Stomach (tissue), 9 donors: ENCODE data around the gene TNFRSF1B. TPM values are rescaled to one million over a fixed set of nuclear protein-coding genes. Genes with fewer than 3 reads are reported as not detected.
A peak's percentile ranks its signal among the peaks of the same experiment; 100 is the strongest.

Experiments used
- DNase-seq, 2 donors: peaks; one replicate each; pipeline versions ENCODE4 v3.0.0 to v3.0.0-alpha.2; 2013 to 2019
- H3K27ac ChIP-seq, 5 donors: fragments of 200-600 bp in 4 of 5; sonication (generic) in 4 of 5; one replicate each; pipeline ENCODE4 v1.5.1; 2013 to 2019; ENCODE audit warnings: mild to moderate bottlenecking in 1 of 5, moderate library complexity in 1 of 5
- H3K27me3 ChIP-seq, 3 donors: fragments of 200-600 bp; sonication (generic); one replicate each; pipeline ENCODE4 v1.5.1; 2017 to 2019; ENCODE audit warnings: mixed run types in 1 of 3
- H3K36me3 ChIP-seq, 4 donors: fragments of 200-600 bp; sonication (generic); 1 replicate in 3 of 4; 2 replicates in 1 of 4; pipeline ENCODE4 v1.5.1; 2016 to 2019
- H3K4me1 ChIP-seq, 4 donors: fragments of 200-600 bp; sonication (generic); one replicate each; pipeline ENCODE4 v1.5.1; 2016 to 2019
- H3K4me3 ChIP-seq, 4 donors: fragments of 200-600 bp; sonication (generic) in 3 of 4; one replicate each; pipeline ENCODE4 v1.5.1; 2016 to 2019; ENCODE audit warnings: mild to moderate bottlenecking in 1 of 4
- H3K9me3 ChIP-seq, 4 donors: fragments of 200-600 bp; sonication (generic); one replicate each; pipeline ENCODE4 v1.5.1; 2016 to 2019
- EP300 ChIP-seq: sonication (generic); formaldehyde crosslinking; IDR thresholded peaks from one replicate; pipeline ENCODE4 v1.6.1; 2017; ENCODE audit warnings: antibody characterized with exemption
- POLR2A ChIP-seq, 4 donors: fragments of 450-650 bp; IDR thresholded peaks; one replicate each; pipeline ENCODE4 v1.6.1; 2016; ENCODE audit warnings: antibody characterized with exemption in 4 of 4, control low read depth in 2 of 4, mild to moderate bottlenecking in 1 of 4, moderate library complexity in 1 of 4
- POLR2AphosphoS5 ChIP-seq, 3 donors: sonication (generic); formaldehyde crosslinking; IDR thresholded peaks; one replicate each; pipeline ENCODE4 v1.6.1; 2016; ENCODE audit warnings: antibody characterized with exemption in 3 of 3
- WGBS, 5 donors: extraction: QIAGEN DNeasy Blood & Tissue Kit in 3 of 5; methylation state at CpG; one replicate each; pipeline versions ENCODE4 v1.1.5 to v1.1.7; 2013 to 2018; 5-methylcytosine and 5-hydroxymethylcytosine counted together
- intact Hi-C: fragments of 100-400 bp; cut with DNase I; formaldehyde crosslinking; loops from one replicate; pipeline ENCODE4 v1.15.1; 2023; ENCODE audit warnings: low total_unique reads
- polyA plus RNA-seq, 3 donors: library from polyadenylated mRNA; stranded (reverse); fragments of 200-250 nt; gene quantifications; one replicate each; pipeline ENCODE4 v1.2.3, GENCODE V29; 2013
- total RNA-seq, 5 donors: library from RNA; depleted of rRNA; stranded (reverse); fragments of >200 nt; gene quantifications; one replicate each; pipeline versions ENCODE4 v1.1.0 to v1.2.3, GENCODE V29; 2014 to 2016
- TF ChIP-seq, protein P1 (sequence below), 7 experiments: fragments of 450-650 bp in 4 of 7; fragments of 200-600 bp in 3 of 7; sonication (generic) in 3 of 7; IDR thresholded peaks; one replicate each; pipeline ENCODE4 v1.5.1; 2016 to 2019; ENCODE audit warnings: antibody characterized with exemption in 7 of 7, control low read depth in 2 of 7, mild to moderate bottlenecking in 1 of 7
- donor health status: healthy with polysubstance abuse.
- donor health status: Bipolar disorder and iron deficiency.
- donor health status: healthy.

The TNFRSF1B gene
- total and polyA plus RNA-seq, 8 donors, result 5.4 to 24.3 (median 11.5) TPM

DNA sequence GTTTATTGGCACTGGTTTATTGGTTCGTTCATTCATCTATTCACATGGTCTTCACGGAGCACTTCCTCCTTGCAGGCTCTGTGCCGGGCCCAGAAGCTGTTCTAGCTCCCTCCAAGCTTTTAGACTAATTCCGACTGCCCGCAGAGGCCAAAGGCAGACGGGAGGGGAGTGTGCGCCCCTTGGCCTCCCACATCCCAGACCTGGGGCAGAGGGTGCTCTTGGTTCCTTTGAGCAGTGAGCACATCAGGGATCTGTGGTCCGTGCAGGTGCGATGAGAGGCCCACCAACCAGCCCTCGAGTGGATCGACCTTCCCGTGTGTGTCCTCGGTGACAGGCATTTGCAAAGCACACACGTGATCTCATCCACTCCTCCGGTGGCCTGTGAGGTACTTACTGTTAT lies 38.7 kb upstream of the TNFRSF1B start:
- Histone ChIP-seq H3K27ac (no peak overlapping the region), H3K27me3 (peaks cover 0 to 2% (median 0%) of the 10 kb centered on the region in 3 donors), H3K4me1 (peaks cover 7 to 29% (median 16%) of the 10 kb centered on the region in 4 donors), H3K4me3 (no peak overlapping the region), H3K36me3 (no peaks in the 10 kb centered on the region), H3K9me3 (no peaks in the 10 kb centered on the region)
- 82 to 95% (median 87%) methylated on average over 10 to 15 of the region's 15 CpGs for WGBS, 5 donors
- no peak for DNase-seq
- TF ChIP-seq, protein P1, sequence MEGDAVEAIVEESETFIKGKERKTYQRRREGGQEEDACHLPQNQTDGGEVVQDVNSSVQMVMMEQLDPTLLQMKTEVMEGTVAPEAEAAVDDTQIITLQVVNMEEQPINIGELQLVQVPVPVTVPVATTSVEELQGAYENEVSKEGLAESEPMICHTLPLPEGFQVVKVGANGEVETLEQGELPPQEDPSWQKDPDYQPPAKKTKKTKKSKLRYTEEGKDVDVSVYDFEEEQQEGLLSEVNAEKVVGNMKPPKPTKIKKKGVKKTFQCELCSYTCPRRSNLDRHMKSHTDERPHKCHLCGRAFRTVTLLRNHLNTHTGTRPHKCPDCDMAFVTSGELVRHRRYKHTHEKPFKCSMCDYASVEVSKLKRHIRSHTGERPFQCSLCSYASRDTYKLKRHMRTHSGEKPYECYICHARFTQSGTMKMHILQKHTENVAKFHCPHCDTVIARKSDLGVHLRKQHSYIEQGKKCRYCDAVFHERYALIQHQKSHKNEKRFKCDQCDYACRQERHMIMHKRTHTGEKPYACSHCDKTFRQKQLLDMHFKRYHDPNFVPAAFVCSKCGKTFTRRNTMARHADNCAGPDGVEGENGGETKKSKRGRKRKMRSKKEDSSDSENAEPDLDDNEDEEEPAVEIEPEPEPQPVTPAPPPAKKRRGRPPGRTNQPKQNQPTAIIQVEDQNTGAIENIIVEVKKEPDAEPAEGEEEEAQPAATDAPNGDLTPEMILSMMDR (IDR thresholded peaks at IDR 0.05), result no peak
- TF ChIP-seq POLR2A (IDR thresholded peaks at IDR 0.05) (no peak), POLR2AphosphoS5 (IDR thresholded peaks at IDR 0.05) (no peak), EP300 (no peak)
- intact Hi-C loops, result no loop called here

DNA sequence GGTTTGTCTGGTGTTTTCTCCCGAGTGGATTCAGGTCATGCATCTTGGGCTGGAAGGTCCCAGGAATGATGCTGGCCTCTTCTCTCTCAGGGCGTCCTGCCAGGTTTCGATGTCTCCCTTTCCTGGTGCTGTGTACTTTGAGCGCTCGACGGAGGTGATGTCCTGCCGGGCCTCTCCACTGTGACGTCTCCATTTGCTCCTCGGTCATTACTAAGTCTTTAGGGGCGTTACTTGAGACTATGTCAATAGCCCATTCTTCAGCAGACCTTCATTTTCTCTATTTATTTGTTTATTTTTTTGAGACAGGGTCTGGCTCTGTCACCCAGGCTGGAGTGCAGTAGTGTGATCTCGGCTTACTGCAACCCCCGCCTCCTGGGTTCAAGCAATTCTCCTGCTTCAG lies 37.2 kb upstream of the TNFRSF1B start:
- no peak for TF ChIP-seq POLR2AphosphoS5 (IDR thresholded peaks at IDR 0.05)
- Histone ChIP-seq H3K27ac (no peak overlapping the region), H3K9me3 (no peaks in the 10 kb centered on the region), H3K36me3 (no peaks in the 10 kb centered on the region), H3K4me1 (peaks cover 7 to 31% (median 15%) of the 10 kb centered on the region in 4 donors), H3K27me3 (no peaks in the 10 kb centered on the region), H3K4me3 (no peak overlapping the region)
- intact Hi-C loops, result no loop called here
- 83 to 88% (median 86%) methylated on average over 12 of the region's 12 CpGs for WGBS, 5 donors
- no peak for DNase-seq

DNA sequence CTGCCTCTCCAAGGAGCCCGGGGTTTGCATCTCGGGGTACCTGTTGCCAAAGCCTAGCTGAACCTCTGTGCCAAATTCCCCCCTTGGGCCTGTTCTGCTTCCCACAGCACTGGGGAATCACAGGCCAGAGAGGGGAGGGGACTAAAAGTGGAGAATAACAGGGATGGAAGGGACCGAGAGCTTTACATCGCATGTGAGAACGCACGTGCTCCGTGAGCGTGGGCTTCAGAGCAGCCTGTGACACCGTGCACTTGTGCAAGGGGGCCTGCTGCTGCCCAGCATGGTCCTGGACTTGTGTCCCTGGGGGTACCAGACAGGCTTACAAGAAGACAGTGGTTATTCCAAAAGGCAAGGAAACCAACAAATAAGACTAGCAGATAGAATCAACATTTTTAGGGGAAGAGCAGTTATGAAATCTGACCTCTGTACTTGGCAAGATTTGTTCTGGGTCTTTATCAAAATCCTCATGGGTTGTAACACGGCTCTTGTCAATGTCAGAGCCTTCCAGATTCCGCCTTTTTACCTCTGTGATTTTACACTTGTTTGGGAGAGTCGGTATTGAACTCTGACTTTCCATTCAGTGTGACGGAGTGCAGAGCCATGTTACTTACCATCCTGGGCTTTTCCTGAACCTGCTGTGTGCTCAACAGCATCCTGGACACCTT lies 36.2 kb upstream of the TNFRSF1B start:
- Histone ChIP-seq H3K27ac (peak overlapping the region in 2 of 5 donors; percentile 5 to 35), H3K9me3 (no peaks in the 10 kb centered on the region), H3K36me3 (no peaks in the 10 kb centered on the region), H3K4me3 (no peak overlapping the region), H3K27me3 (no peaks in the 10 kb centered on the region), H3K4me1 (peaks cover 0 to 26% (median 11%) of the 10 kb centered on the region in 4 donors)
- intact Hi-C loops, result no loop called here
- WGBS, 5 donors, result 76 to 84% (median 78%) methylated on average over 13 of the region's 13 CpGs
- TF ChIP-seq, protein P1 (IDR thresholded peaks at IDR 0.05), result no peak
- TF ChIP-seq POLR2A (IDR thresholded peaks at IDR 0.05) (no peak), POLR2AphosphoS5 (IDR thresholded peaks at IDR 0.05) (no peak), EP300 (no peak)
- DNase-seq, result no peak

DNA sequence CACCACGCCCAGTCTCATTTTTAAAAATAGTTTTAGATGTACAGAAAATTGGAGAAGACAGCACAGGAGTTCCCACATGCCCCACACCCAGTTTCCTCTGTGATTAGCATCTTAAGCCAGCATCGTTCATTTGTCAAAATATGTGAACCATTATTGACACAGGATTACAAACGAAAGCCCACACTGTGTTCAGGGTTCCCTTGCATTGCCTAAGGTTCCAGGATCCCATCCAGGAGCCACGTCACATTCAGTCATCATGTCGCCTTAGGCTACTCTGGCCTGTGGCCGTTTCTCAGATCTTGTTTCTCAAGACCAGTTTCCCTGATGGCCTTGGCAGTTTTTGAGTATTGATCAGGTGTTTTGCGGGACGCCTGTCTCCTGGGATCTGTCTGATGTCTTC lies 34.7 kb upstream of the TNFRSF1B start:
- Histone ChIP-seq H3K4me3 (no peak overlapping the region), H3K36me3 (no peaks in the 10 kb centered on the region), H3K27me3 (no peaks in the 10 kb centered on the region), H3K9me3 (no peaks in the 10 kb centered on the region), H3K4me1 (peaks cover 0 to 17% (median 9%) of the 10 kb centered on the region in 4 donors), H3K27ac (peak overlapping the region in 1 of 5 donors; percentile 64)
- intact Hi-C loops, result no loop called here
- TF ChIP-seq EP300, result no peak
- TF ChIP-seq, protein P1 (IDR thresholded peaks at IDR 0.05), result no peak
- TF ChIP-seq POLR2AphosphoS5 (IDR thresholded peaks at IDR 0.05), result no peak
- TF ChIP-seq POLR2A (IDR thresholded peaks at IDR 0.05), result no peak
- DNase-seq, result no peak
- 78 to 87% (median 83%) methylated on average over 8 of the region's 8 CpGs for WGBS, 5 donors

DNA sequence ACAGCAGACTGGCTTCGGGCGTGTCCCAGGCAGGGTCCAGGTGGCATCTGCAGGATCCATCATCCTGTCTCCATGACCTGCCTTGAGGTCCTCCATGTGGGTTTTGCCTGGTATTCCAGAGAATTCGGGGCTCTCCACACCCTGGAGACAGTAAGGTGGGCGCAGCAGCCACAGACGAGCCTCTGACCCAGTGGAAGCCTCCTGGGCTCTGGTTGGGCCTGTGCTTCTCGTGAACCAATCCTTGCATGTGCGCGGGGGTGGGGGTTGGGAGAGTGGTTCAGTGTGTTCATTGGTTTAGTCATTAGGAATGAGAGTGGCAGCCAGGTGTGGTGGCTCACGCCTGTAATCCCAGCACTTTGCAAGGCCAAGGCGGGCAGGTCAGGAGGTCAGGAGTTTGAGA lies 32.1 kb upstream of the TNFRSF1B start:
- Histone ChIP-seq H3K36me3 (no peaks in the 10 kb centered on the region), H3K27me3 (no peaks in the 10 kb centered on the region), H3K4me1 (peaks cover 0 to 17% (median 9%) of the 10 kb centered on the region in 4 donors), H3K27ac (no peak overlapping the region), H3K9me3 (no peaks in the 10 kb centered on the region), H3K4me3 (no peak overlapping the region)
- TF ChIP-seq EP300 (no peak), POLR2A (IDR thresholded peaks at IDR 0.05) (no peak), POLR2AphosphoS5 (IDR thresholded peaks at IDR 0.05) (no peak)
- TF ChIP-seq, protein P1 (IDR thresholded peaks at IDR 0.05), result no peak
- WGBS, 5 donors, result 91 to 98% (median 95%) methylated on average over 6 to 10 of the region's 10 CpGs
- intact Hi-C loops, result no loop called here
- no peak for DNase-seq
